OCI-LY3 (cell line): ENCODE data around the gene FAM50A.

Source experiments
- H2AFZ ChIP-seq: fragments of 200-600, 300-600 bp; shearing (Covaris generic); 2 replicates; pipeline ENCODE4 v1.6.0; 2014; ENCODE audit warnings: antibody characterized with exemption, low read depth, low read length
- H3K27ac ChIP-seq: fragments of 200-600, 300-600 bp; sonication (generic); 2 replicates; pipeline ENCODE4 v1.5.1; 2014; ENCODE audit warnings: mild to moderate bottlenecking, low read length, moderate library complexity, mixed read lengths
- H3K27me3 ChIP-seq: fragments of 200-600, 300-600 bp; sonication (generic); 2 replicates; pipeline ENCODE4 v1.6.1; 2014; ENCODE audit warnings: low read depth, low read length, mixed read lengths
- H3K36me3 ChIP-seq: fragments of 200-600, 300-600 bp; sonication (generic); replicated peaks from 2 replicates; pipeline ENCODE3; 2014; ENCODE audit warnings: low read depth, low read length, mixed read lengths
- H3K4me1 ChIP-seq: fragments of 300-600, 200-600 bp; sonication (generic); 2 replicates; pipeline ENCODE4 v1.6.1; 2014; ENCODE audit warnings: low read length, mixed read lengths
- H3K4me2 ChIP-seq: fragments of 200-600, 300-600 bp; sonication (generic); 2 replicates; pipeline ENCODE4 v1.6.1; 2014; ENCODE audit warnings: low read length, mixed read lengths
- H3K4me3 ChIP-seq: fragments of 300-600, 200-600 bp; sonication (generic); 2 replicates; pipeline ENCODE4 v1.5.1; 2014; ENCODE audit warnings: antibody characterized with exemption, mild to moderate bottlenecking, low read length, moderate library complexity
- H3K79me2 ChIP-seq: fragments of 300-600, 200-600 bp; shearing (Covaris generic); 2 replicates; pipeline ENCODE4 v1.6.1; 2014; ENCODE audit warnings: mild to moderate bottlenecking, low read length, mixed read lengths
- H3K9ac ChIP-seq: fragments of 300-600, 200-600 bp; shearing (Covaris generic); 2 replicates; pipeline ENCODE4 v1.6.0; 2014; ENCODE audit warnings: mild to moderate bottlenecking, low read length, moderate library complexity
- H3K9me3 ChIP-seq: fragments of 200-600, 300-600 bp; shearing (Covaris generic); 2 replicates; pipeline ENCODE4 v1.6.1; 2014; ENCODE audit warnings: low read length, mixed read lengths; ENCODE audit not compliant: insufficient read depth
- H4K20me1 ChIP-seq: fragments of 200-600, 300-600 bp; sonication (generic); 2 replicates; pipeline ENCODE4 v1.6.1; 2016; ENCODE audit warnings: low read length, mixed read lengths; ENCODE audit not compliant: insufficient read depth
- CTCF ChIP-seq: fragments of 200-600, 300-600 bp; sonication (generic); IDR thresholded peaks from 2 replicates; pipeline ENCODE4 v1.5.1; 2014; ENCODE audit warnings: antibody characterized with exemption, low read length, low read depth
- EZH2phosphoT487 ChIP-seq: fragments of 200-600 bp; shearing (Covaris generic); IDR thresholded peaks from 2 replicates; pipeline ENCODE4 v1.6.1; 2018; ENCODE audit warnings: antibody characterized with exemption, mixed run types, low read depth

FAM50A gene

DNA sequence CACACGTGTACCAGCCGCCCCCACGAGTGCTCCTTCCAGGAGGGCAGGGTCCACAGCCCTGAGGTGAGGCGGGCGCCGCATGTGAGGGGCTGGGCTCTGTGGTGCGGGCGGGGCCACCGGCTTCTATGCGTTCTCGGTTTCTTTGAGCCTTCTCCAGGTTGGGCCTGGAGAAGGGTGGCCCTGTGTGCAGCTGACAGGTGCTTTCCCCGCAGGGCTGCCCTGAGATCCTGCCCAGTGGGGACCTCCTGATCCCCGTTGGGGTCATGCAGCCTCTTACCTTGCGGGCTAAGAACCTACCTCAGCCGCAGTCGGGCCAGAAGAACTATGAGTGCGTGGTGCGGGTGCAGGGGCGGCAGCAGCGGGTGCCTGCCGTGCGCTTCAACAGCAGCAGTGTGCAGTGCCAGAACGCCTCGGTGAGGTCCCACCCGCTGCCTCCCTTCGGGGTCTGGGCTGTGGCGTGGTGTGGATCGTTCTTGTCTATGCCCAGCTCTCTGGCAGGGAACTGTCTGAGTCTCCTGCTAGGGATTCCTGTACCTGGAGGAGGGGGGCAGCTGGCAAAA is 20.9 kb downstream of the FAM50A start:
- H3K4me3 ChIP-seq: no peak overlapping the region
- H3K4me2 ChIP-seq: no peak overlapping the region
- no peak overlapping the region for H2AFZ ChIP-seq
- H3K27ac ChIP-seq: no peak overlapping the region
- H3K9me3 ChIP-seq: no peaks in the 10 kb centered on the region
- no peaks in the 10 kb centered on the region for H4K20me1 ChIP-seq
- 0 out of 2 replicates have a peak, but pooled peaks cover under 1% of the 10 kb centered on the region for H3K79me2 ChIP-seq
- no peaks in the 10 kb centered on the region for H3K36me3 ChIP-seq
- H3K9ac ChIP-seq: no peak overlapping the region
- no peaks in the 10 kb centered on the region for H3K4me1 ChIP-seq
- H3K27me3 ChIP-seq: no peaks in the 10 kb centered on the region
- no peak for TF ChIP-seq EZH2phosphoT487
- TF ChIP-seq CTCF: no peak

DNA sequence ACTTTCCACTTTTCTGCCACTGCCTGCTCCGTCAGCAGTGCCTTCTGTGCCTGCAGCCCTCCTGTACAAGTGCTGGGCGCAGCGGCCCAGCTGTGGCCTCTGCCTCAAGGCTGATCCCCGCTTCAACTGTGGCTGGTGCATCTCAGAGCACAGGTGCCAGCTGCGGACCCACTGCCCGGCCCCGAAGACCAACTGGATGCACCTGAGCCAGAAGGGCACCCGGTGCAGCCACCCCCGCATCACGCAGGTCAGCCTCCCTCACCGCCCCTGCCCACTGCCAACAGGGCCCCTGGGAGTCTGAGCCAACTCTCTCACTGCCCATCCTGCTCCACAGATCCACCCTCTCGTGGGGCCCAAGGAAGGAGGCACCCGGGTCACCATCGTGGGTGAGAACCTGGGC is 21.7 kb downstream of the FAM50A start:
- Histone ChIP-seq H4K20me1 (no peaks in the 10 kb centered on the region), H3K36me3 (no peaks in the 10 kb centered on the region), H3K4me1 (no peaks in the 10 kb centered on the region), H3K79me2 (no peaks in the 10 kb centered on the region), H3K27ac (no peak overlapping the region), H3K9ac (no peak overlapping the region), H3K27me3 (no peaks in the 10 kb centered on the region), H2AFZ (no peak overlapping the region), H3K4me3 (no peak overlapping the region), H3K4me2 (no peak overlapping the region), H3K9me3 (no peaks in the 10 kb centered on the region)
- no peak for TF ChIP-seq EZH2phosphoT487

DNA sequence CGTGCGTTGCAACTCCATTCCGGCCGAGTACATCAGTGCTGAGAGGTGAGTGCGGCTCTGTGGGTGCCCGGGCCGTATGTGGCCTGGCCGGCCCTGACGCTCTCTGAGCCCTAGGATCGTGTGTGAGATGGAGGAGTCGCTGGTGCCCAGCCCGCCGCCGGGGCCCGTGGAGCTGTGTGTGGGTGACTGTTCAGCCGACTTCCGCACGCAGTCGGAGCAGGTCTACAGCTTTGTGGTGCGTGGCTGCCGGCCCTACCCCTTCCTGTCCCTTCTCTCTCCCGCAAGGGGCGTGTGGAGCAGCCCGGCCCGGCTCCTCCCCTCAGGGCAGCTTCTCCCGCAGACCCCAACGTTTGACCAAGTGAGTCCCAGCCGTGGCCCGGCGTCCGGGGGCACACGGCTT is 22.1 kb downstream of the FAM50A start:
- Histone ChIP-seq H3K36me3 (no peaks in the 10 kb centered on the region), H2AFZ (no peak overlapping the region), H3K27me3 (no peaks in the 10 kb centered on the region), H3K9me3 (no peaks in the 10 kb centered on the region), H3K4me3 (no peak overlapping the region), H4K20me1 (no peaks in the 10 kb centered on the region), H3K4me2 (no peak overlapping the region), H3K9ac (no peak overlapping the region), H3K79me2 (no peaks in the 10 kb centered on the region), H3K4me1 (no peaks in the 10 kb centered on the region), H3K27ac (no peak overlapping the region)
- TF ChIP-seq EZH2phosphoT487: no peak
- no peak for TF ChIP-seq CTCF

- no peaks in the 10 kb centered on the region for H4K20me1 ChIP-seq
- no peaks in the 10 kb centered on the region for H3K79me2 ChIP-seq
- H3K9ac ChIP-seq: no peak overlapping the region
- no peaks in the 10 kb centered on the region for H3K36me3 ChIP-seq
- TF ChIP-seq EZH2phosphoT487 (no peak), CTCF (no peak)
- no peak overlapping the region for H3K4me3 ChIP-seq
- no peak overlapping the region for H3K27ac ChIP-seq
- H3K27me3 ChIP-seq: no peaks in the 10 kb centered on the region
- H3K4me2 ChIP-seq: no peak overlapping the region
- H2AFZ ChIP-seq: no peak overlapping the region
- H3K9me3 ChIP-seq: no peaks in the 10 kb centered on the region
- no peaks in the 10 kb centered on the region for H3K4me1 ChIP-seq
Observed at GRCh38 chrX:154466907-154467306, 23.0 kb downstream of the FAM50A start.
